Measurements from ENCODE around the gene MTMR11. TPM values are rescaled to one million over a fixed set of nuclear protein-coding genes. Genes with fewer than 3 reads are reported as not detected.

The MTMR11 gene
- total and polyA plus RNA-seq, 2 of the 8 experiments (the other 6 are each of a cell fraction or from before 2014, with no cell fraction given), result 3.7 to 4.8 TPM

- Histone ChIP-seq H2BK120ac (replicated peaks; ENCODE audit: low read depth, low read length) (no peak overlapping the region), H3K4me2 (ENCODE audit: insufficient read depth in 1 of 2, low read depth in 2 of 2, low read length in 2 of 2) (no peak overlapping the region), H2AFZ (ENCODE audit: low read length) (no peak overlapping the region), H4K91ac (replicated peaks; ENCODE audit: insufficient read length, low read length) (no peak overlapping the region), H3K79me2 (ENCODE audit: control insufficient read depth in 1 of 2, insufficient read depth in 2 of 2, low read length in 2 of 2) (0 out of 4 replicates have a peak, but pooled peaks cover 0 to 4% of the 10 kb centered on the region in 2 experiments), H3K27me3 (replicated peaks in 1 of 4; ENCODE audit: control insufficient read depth in 3 of 4, extremely low read depth in 1 of 4, insufficient read depth in 3 of 4, low read length in 3 of 4) (no peaks in the 10 kb centered on the region), H2BK12ac (ENCODE audit: low read depth, low read length) (no peak overlapping the region; the same call in 1 of the 2 replicates), H3K79me1 (ENCODE audit: low read depth, low read length) (peaks cover 3% of the 10 kb centered on the region; the same call in 1 of the 2 replicates), H3K9ac (replicated peaks in 1 of 4; ENCODE audit: extremely low read depth in 1 of 4, low read depth in 3 of 4, low read length in 3 of 4) (no peak overlapping the region), H3K56ac (replicated peaks; ENCODE audit: insufficient read length, low read depth, low read length) (no peak overlapping the region), H3K18ac (ENCODE audit: extremely low read depth, low read length) (no peak overlapping the region), H3K36me3 (ENCODE audit: control insufficient read depth in 2 of 4, insufficient read depth in 4 of 4, low read length in 3 of 4) (no peaks in the 10 kb centered on the region), H3K4ac (replicated peaks; ENCODE audit: insufficient read length, low read depth, low read length) (no peak overlapping the region), H3K23me2 (ENCODE audit: low read depth, low read length) (peaks cover 7% of the 10 kb centered on the region), H2BK15ac (ENCODE audit: low read length) (peak overlapping the region; percentile 10; the same call in 1 of the 2 replicates), H3K23ac (ENCODE audit: insufficient read length) (no peak overlapping the region), H3K14ac (ENCODE audit: insufficient read length) (no peak overlapping the region), H2BK5ac (ENCODE audit: low read depth, low read length) (no peak overlapping the region), H4K20me1 (replicated peaks in 1 of 2; ENCODE audit: control insufficient read depth in 1 of 2, insufficient read depth in 2 of 2, low read length in 2 of 2) (no peaks in the 10 kb centered on the region), H3K4me1 (replicated peaks in 1 of 4; ENCODE audit: control insufficient read depth in 3 of 4, insufficient read depth in 4 of 4, low read length in 3 of 4) (peaks cover 0 to 5% (median 0%) of the 10 kb centered on the region in 4 experiments; a peak in 3 of 7 replicates), H3K9me3 (ENCODE audit: insufficient read depth in 2 of 2, low read depth in 1 of 2, low read length in 1 of 2) (no peaks in the 10 kb centered on the region), H3K27ac (ENCODE audit: low read depth, low read length) (no peak overlapping the region), H2AK5ac (ENCODE audit: low read depth, low read length) (no peak overlapping the region), H4K8ac (ENCODE audit: extremely low read depth, insufficient read depth, low read length) (no peak overlapping the region), H2BK20ac (ENCODE audit: low read length) (no peak overlapping the region), H4K5ac (ENCODE audit: insufficient read length, low read depth, low read length) (no peak overlapping the region), H3K4me3 (ENCODE audit: extremely low read depth in 1 of 4, insufficient read depth in 2 of 4, low read depth in 3 of 4, low read length in 4 of 4) (no peak overlapping the region)
- no peak for TF ChIP-seq E2F6 (IDR thresholded peaks at IDR 0.05)
- no peak for TF ChIP-seq RFX5 (IDR thresholded peaks at IDR 0.05; ENCODE audit: borderline replicate concordance, low read depth, low read length)
- TF ChIP-seq SP2 (IDR thresholded peaks at IDR 0.05; ENCODE audit: low read length), result no peak
- TF ChIP-seq KDM1A (IDR thresholded peaks at IDR 0.05; ENCODE audit: borderline replicate concordance, low read length), result no peak
- no peak for TF ChIP-seq EZH2 (IDR thresholded peaks at IDR 0.05; ENCODE audit: low read depth, low read length, severe bottlenecking)
- TF ChIP-seq, protein P1, sequence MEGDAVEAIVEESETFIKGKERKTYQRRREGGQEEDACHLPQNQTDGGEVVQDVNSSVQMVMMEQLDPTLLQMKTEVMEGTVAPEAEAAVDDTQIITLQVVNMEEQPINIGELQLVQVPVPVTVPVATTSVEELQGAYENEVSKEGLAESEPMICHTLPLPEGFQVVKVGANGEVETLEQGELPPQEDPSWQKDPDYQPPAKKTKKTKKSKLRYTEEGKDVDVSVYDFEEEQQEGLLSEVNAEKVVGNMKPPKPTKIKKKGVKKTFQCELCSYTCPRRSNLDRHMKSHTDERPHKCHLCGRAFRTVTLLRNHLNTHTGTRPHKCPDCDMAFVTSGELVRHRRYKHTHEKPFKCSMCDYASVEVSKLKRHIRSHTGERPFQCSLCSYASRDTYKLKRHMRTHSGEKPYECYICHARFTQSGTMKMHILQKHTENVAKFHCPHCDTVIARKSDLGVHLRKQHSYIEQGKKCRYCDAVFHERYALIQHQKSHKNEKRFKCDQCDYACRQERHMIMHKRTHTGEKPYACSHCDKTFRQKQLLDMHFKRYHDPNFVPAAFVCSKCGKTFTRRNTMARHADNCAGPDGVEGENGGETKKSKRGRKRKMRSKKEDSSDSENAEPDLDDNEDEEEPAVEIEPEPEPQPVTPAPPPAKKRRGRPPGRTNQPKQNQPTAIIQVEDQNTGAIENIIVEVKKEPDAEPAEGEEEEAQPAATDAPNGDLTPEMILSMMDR (IDR thresholded peaks at IDR 0.05; ENCODE audit: control extremely low read depth in 1 of 3, insufficient read depth in 1 of 3, low read depth in 1 of 3, low read length in 3 of 3), result no peak
- TF ChIP-seq EGR1 (IDR thresholded peaks at IDR 0.05; ENCODE audit: borderline replicate concordance, low read depth, low read length), result no peak
- TF ChIP-seq POLR2A (IDR thresholded peaks at IDR 0.05; ENCODE audit: control extremely low read depth in 1 of 2, low read depth in 2 of 2, low read length in 2 of 2), result peak in 1 of 2 experiments; percentile 19; a peak in 1 of 3 replicates
- ChIA-PET POLR2A (ENCODE audit: partially characterized antibody) (interaction anchor here (0.5 to 1.1 kb wide), 3 partner anchors 33 to 65 kb away, joined by 3 read pairs; no protein-coding TSS in a partner anchor), CTCF (ENCODE audit: partially characterized antibody) (interaction anchor here (0.7 to 1.2 kb wide), 2 partner anchors 305 to 1469 kb away, joined by 3 to 4 read pairs; no protein-coding TSS in a partner anchor)
- FAIRE-seq, result no peak
- 75% methylated on average over 1 of the region's 1 CpG; no CpG with 5 or more reads in 1 of the 2 experiments for WGBS, 2 experiments (ENCODE audit: extremely low coverage in 1 of 2, insufficient coverage in 1 of 2, insufficient read length in 1 of 2, insufficient replicate concordance in 2 of 2, low coverage in 1 of 2, low lambda C conversion rate in 2 of 2, missing lambda C conversion rate in 1 of 2)
- DNase-seq (ENCODE audit: low read depth in 1 of 2, low spot score in 2 of 2), result no peak
Measured at GRCh38 chr1:149881876-149882275, 54.8 kb downstream of the MTMR11 start.

All from H1 (cell line).